IMR-90 (cell line): ENCODE results near the gene SPPL2C. TPM values are rescaled to one million over a fixed set of nuclear protein-coding genes. Genes with fewer than 3 reads are reported as not detected.

ENCODE experiments used
- ATAC-seq: fragments of 200-7000 bp; cut with Tn5 transposase; 2 replicates; pipeline ENCODE4 v1.9.1; 2020; ENCODE audit warnings: low read depth, mild to moderate bottlenecking, moderate library complexity
- BruUV-seq: library from RNA; stranded (reverse); fragments of 400-500 nt; replicated peaks from 2 replicates; lab custom pipeline; 2021; lab: Mats Ljungman, UMichigan
- CTCF ChIA-PET: fragments of 300-600 bp; formaldehyde crosslinking; extraction: SDS; loops from one replicate; lab custom pipeline; 2021; ENCODE audit warnings: antibody characterized with exemption; lab: Yijun Ruan, JAX
- POLR2A ChIA-PET: fragments of 300-600 bp; sonication (Branson Sonifier 250); formaldehyde crosslinking; loops from one replicate; lab custom pipeline; 2022; ENCODE audit warnings: antibody characterized with exemption; ENCODE audit not compliant: unreplicated experiment; lab: Charles Lee
- DNase-seq: peaks from one replicate; pipeline ENCODE4 v3.0.0; 2013
- H2AFZ ChIP-seq: replicated peaks from 2 replicates; pipeline ENCODE3; 2013; ENCODE audit warnings: low read length, mild to moderate bottlenecking; ENCODE audit not compliant: poor library complexity
- H2AK5ac ChIP-seq: 2 replicates; pipeline ENCODE4 v1.6.1; 2013; ENCODE audit warnings: low read depth, low read length, inconsistent platforms
- H2AK9ac ChIP-seq: replicated peaks from 2 replicates; pipeline ENCODE3; 2013; ENCODE audit warnings: mild to moderate bottlenecking, low read depth, low read length, moderate library complexity; ENCODE audit not compliant: poor library complexity
- H2BK120ac ChIP-seq: 2 replicates; pipeline ENCODE4 v1.6.1; 2013; ENCODE audit warnings: low read depth, low read length, inconsistent platforms
- H2BK15ac ChIP-seq: 3 replicates; pipeline ENCODE4 v1.6.1; 2013; ENCODE audit warnings: low read depth, low read length, inconsistent platforms
- H2BK20ac ChIP-seq: 2 replicates; pipeline ENCODE4 v1.6.1; 2013; ENCODE audit warnings: low read depth, mild to moderate bottlenecking, inconsistent platforms, low read length, moderate library complexity
- H2BK5ac ChIP-seq: 2 replicates; pipeline ENCODE4 v1.6.1; 2013; ENCODE audit warnings: mild to moderate bottlenecking, low read depth, low read length, inconsistent platforms; ENCODE audit not compliant: poor library complexity, severe bottlenecking
- H3K14ac ChIP-seq: replicated peaks from 2 replicates; pipeline ENCODE4 v1.6.1; 2013; ENCODE audit warnings: low read depth, low read length, inconsistent platforms
- H3K18ac ChIP-seq: 2 replicates; pipeline ENCODE4 v1.6.1; 2013; ENCODE audit warnings: low read depth, low read length, control low read depth
- H3K23ac ChIP-seq: 2 replicates; pipeline ENCODE4 v1.6.1; 2013; ENCODE audit warnings: low read depth, low read length, inconsistent platforms
- H3K27ac ChIP-seq: 2 replicates; pipeline ENCODE4 v1.5.1; 2013; ENCODE audit warnings: mild to moderate bottlenecking, control low read depth, low read length; ENCODE audit not compliant: insufficient read depth
- H3K27me3 ChIP-seq: 2 replicates; pipeline ENCODE4 v1.6.1; 2013; ENCODE audit warnings: low read length; ENCODE audit not compliant: control insufficient read depth, insufficient read depth
- H3K36me3 ChIP-seq: 2 replicates; pipeline ENCODE4 v1.6.1; 2013; ENCODE audit warnings: low read length, mixed read lengths; ENCODE audit not compliant: control insufficient read depth, insufficient read depth
- H3K4ac ChIP-seq: 2 replicates; pipeline ENCODE4 v1.6.1; 2013; ENCODE audit warnings: low read depth, low read length, inconsistent platforms
- H3K4me1 ChIP-seq: 2 replicates; pipeline ENCODE4 v1.6.1; 2013; ENCODE audit warnings: low read length, mixed read lengths; ENCODE audit not compliant: control insufficient read depth, insufficient read depth
- H3K4me2 ChIP-seq: 2 replicates; pipeline ENCODE4 v1.6.1; 2013; ENCODE audit warnings: low read depth, mild to moderate bottlenecking, control low read depth, low read length, moderate library complexity
- H3K4me3 ChIP-seq: 2 replicates; pipeline ENCODE4 v1.5.1; 2013; ENCODE audit warnings: low read depth, mild to moderate bottlenecking, control low read depth, low read length, moderate library complexity; ENCODE audit not compliant: insufficient read depth
- H3K56ac ChIP-seq: 2 replicates; pipeline ENCODE4 v1.6.1; 2013; ENCODE audit warnings: low read length, inconsistent platforms; ENCODE audit not compliant: insufficient read depth; ENCODE audit errors: extremely low read depth
- H3K79me1 ChIP-seq, 2 experiments: 2 replicates each; pipeline ENCODE4 v1.6.1; 2013; ENCODE audit warnings: low read length in 2 of 2, inconsistent platforms in 1 of 2, low read depth in 1 of 2
- H3K9ac ChIP-seq: 2 replicates; pipeline ENCODE4 v1.6.1; 2013; ENCODE audit warnings: low read depth, low read length, control low read depth
- H3K9me1 ChIP-seq: 2 replicates; pipeline ENCODE4 v1.6.1; 2013; ENCODE audit warnings: low read length, inconsistent platforms; ENCODE audit not compliant: insufficient read depth
- H3K9me3 ChIP-seq: 2 replicates; pipeline ENCODE4 v1.6.1; 2013; ENCODE audit warnings: low read length; ENCODE audit not compliant: control insufficient read depth, insufficient read depth
- H4K20me1 ChIP-seq: 2 replicates; pipeline ENCODE4 v1.6.1; 2013; ENCODE audit warnings: low read length, inconsistent platforms; ENCODE audit not compliant: insufficient read depth
- H4K5ac ChIP-seq: 2 replicates; pipeline ENCODE4 v1.6.1; 2013; ENCODE audit warnings: mild to moderate bottlenecking, low read depth, low read length, control low read depth
- H4K8ac ChIP-seq, 2 experiments: 2 replicates each; pipeline ENCODE4 v1.6.1; 2013; ENCODE audit warnings: low read depth in 2 of 2, low read length in 2 of 2, control low read depth in 1 of 2, inconsistent platforms in 1 of 2
- H4K91ac ChIP-seq: 2 replicates; pipeline ENCODE4 v1.6.1; 2013; ENCODE audit warnings: low read depth, low read length, inconsistent platforms; ENCODE audit not compliant: insufficient read depth
- BHLHE40 ChIP-seq: fragments of 150-350 bp; IDR thresholded peaks from 2 replicates; pipeline ENCODE4 v1.6.1; 2016; ENCODE audit warnings: mild to moderate bottlenecking, low read depth, low read length
- CEBPB ChIP-seq: IDR thresholded peaks from 2 replicates; pipeline ENCODE4 v1.6.1; 2012; ENCODE audit warnings: low read depth, low read length, improper control_type of control experiment
- CHD1 ChIP-seq: IDR thresholded peaks from 2 replicates; pipeline ENCODE4 v1.6.1; 2012; ENCODE audit warnings: low read depth, low read length, improper control_type of control experiment
- FOS ChIP-seq: fragments of 150-350 bp; IDR thresholded peaks from 2 replicates; pipeline ENCODE4 v1.6.1; 2016; ENCODE audit warnings: low read depth, low read length
- MAFK ChIP-seq: IDR thresholded peaks from 2 replicates; pipeline ENCODE4 v1.6.1; 2012; ENCODE audit warnings: low read depth, low read length, improper control_type of control experiment
- MAZ ChIP-seq: IDR thresholded peaks from 2 replicates; pipeline ENCODE4 v1.6.1; 2012; ENCODE audit warnings: low read depth, mild to moderate bottlenecking, low read length, improper control_type of control experiment, moderate library complexity, borderline replicate concordance
- RFX5 ChIP-seq: IDR thresholded peaks from 2 replicates; pipeline ENCODE4 v1.8.0; 2012; ENCODE audit warnings: low read depth, mild to moderate bottlenecking, low read length, moderate library complexity
- SMC3 ChIP-seq: fragments of 150-350 bp; IDR thresholded peaks from 2 replicates; pipeline ENCODE4 v1.6.1; 2016; ENCODE audit warnings: low read depth, mild to moderate bottlenecking, antibody characterized with exemption, low read length, moderate library complexity
- WGBS, 2 experiments: methylation state at CpG; one replicate each; pipeline versions ENCODE4 v1.1.5 to v1.1.7; 2013; ENCODE audit warnings: missing lambda C conversion rate in 2 of 2; ENCODE audit not compliant: insufficient read length in 1 of 2; ENCODE audit errors: extremely low coverage in 2 of 2; 5-methylcytosine and 5-hydroxymethylcytosine counted together
- dilution Hi-C: fragments of 300-500 bp; cut with HindIII; formaldehyde crosslinking; loops from one replicate; pipeline ENCODE4 v1.14.3; 2018; ENCODE audit warnings: low sequenced_read_pairs; ENCODE audit not compliant: unreplicated experiment
- in situ Hi-C: fragments of 300-500 bp; cut with MboI; formaldehyde crosslinking; loops from 3 replicates; pipeline ENCODE4 v1.14.3; 2019; ENCODE audit warnings: low sequenced_read_pairs, inconsistent platforms, mixed read lengths
- intact Hi-C: fragments of 100-400 bp; cut with micrococcal nuclease; formaldehyde crosslinking; loops from 2 replicates; pipeline ENCODE4 v1.10.0; 2022
- polyA plus RNA-seq, 3 experiments: library from polyadenylated mRNA; depleted of rRNA; stranded (reverse); fragments of >200 nt; gene quantifications; 2 replicates each; pipeline ENCODE4 v1.2.3, GENCODE V29; 2012; ENCODE audit warnings: low replicate concordance in 1 of 3
- total RNA-seq: library from RNA; depleted of rRNA; stranded (reverse); fragments of >200 nt; gene quantifications from 2 replicates; pipeline ENCODE4 v1.2.3, GENCODE V29; 2012
- TF ChIP-seq, protein P1 (sequence below): conservative IDR thresholded peaks from 2 replicates; pipeline ENCODE4 v1.5.1; 2012; ENCODE audit warnings: mild to moderate bottlenecking, low read depth, low read length, improper control_type of control experiment

Gene SPPL2C
- total and polyA plus RNA-seq, 2 of the 4 experiments (the other 2 are of a cell fraction): not detected

DNA sequence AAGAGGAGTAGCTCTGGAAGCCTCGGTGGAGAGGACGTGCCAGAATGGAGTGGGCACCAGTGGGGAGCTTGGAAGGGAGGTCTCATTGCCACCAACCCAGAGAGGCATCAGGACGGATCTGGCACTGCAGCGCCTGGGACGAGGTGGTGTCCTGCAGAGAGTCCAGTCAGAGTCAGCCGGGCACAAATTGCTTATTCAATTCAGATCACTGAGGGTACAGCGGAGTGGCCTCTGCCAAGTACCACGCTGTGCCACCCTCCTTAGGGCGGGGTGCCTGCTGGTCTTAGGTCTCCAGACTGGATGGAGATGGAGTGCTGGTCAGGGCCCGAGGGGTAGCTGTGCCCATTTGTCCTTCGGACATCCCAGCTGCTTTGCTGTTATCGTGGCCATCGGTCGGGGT, 18.9 kb upstream of the SPPL2C start:
- POLR2A ChIA-PET: no interaction called here
- H3K36me3 ChIP-seq: no peaks in the 10 kb centered on the region
- no peak overlapping the region for H2BK5ac ChIP-seq
- H2BK120ac ChIP-seq: no peak overlapping the region
- H2AK9ac ChIP-seq: no peak overlapping the region
- H2BK20ac ChIP-seq: no peak overlapping the region
- BruUV-seq: no TSS peak
- no peak overlapping the region for H3K14ac ChIP-seq
- DNase-seq (no peak), ATAC-seq (no peak)
- H3K79me1 ChIP-seq: no peaks in the 10 kb centered on the region
- no peak overlapping the region for H4K5ac ChIP-seq
- no peak overlapping the region for H3K27ac ChIP-seq
- no peaks in the 10 kb centered on the region for H3K9me1 ChIP-seq
- H3K18ac ChIP-seq: no peak overlapping the region
- H3K9me3 ChIP-seq: no peaks in the 10 kb centered on the region
- no peak overlapping the region for H2BK15ac ChIP-seq
- no peak for TF ChIP-seq CHD1
- TF ChIP-seq RFX5: no peak
- TF ChIP-seq FOS: no peak
- no peak for TF ChIP-seq MAFK
- TF ChIP-seq, protein P1, sequence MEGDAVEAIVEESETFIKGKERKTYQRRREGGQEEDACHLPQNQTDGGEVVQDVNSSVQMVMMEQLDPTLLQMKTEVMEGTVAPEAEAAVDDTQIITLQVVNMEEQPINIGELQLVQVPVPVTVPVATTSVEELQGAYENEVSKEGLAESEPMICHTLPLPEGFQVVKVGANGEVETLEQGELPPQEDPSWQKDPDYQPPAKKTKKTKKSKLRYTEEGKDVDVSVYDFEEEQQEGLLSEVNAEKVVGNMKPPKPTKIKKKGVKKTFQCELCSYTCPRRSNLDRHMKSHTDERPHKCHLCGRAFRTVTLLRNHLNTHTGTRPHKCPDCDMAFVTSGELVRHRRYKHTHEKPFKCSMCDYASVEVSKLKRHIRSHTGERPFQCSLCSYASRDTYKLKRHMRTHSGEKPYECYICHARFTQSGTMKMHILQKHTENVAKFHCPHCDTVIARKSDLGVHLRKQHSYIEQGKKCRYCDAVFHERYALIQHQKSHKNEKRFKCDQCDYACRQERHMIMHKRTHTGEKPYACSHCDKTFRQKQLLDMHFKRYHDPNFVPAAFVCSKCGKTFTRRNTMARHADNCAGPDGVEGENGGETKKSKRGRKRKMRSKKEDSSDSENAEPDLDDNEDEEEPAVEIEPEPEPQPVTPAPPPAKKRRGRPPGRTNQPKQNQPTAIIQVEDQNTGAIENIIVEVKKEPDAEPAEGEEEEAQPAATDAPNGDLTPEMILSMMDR: no peak
- no peak for TF ChIP-seq CEBPB
- TF ChIP-seq BHLHE40: no peak
- no peak for TF ChIP-seq SMC3
- no peak for TF ChIP-seq MAZ
- H4K91ac ChIP-seq: no peak overlapping the region
- H3K56ac ChIP-seq: no peak overlapping the region
- CTCF ChIA-PET: no interaction called here
- H2AFZ ChIP-seq: no peak overlapping the region
- intact Hi-C loops (no loop called here), in situ Hi-C loops (loop anchor here (25.0 kb wide), 1 partner anchor 413 kb away; no protein-coding TSS in a partner anchor), dilution Hi-C loops (no loop called here)
- peaks cover 29% of the 10 kb centered on the region for H3K27me3 ChIP-seq
- WGBS, 2 experiments: 65% methylated on average over 13 of the region's 14 CpGs; no CpG with 5 or more reads in 1 of the 2 experiments
- no peak overlapping the region for H4K8ac ChIP-seq
- no peak overlapping the region for H3K4me2 ChIP-seq
- no peaks in the 10 kb centered on the region for H3K4me1 ChIP-seq
- no peaks in the 10 kb centered on the region for H4K20me1 ChIP-seq
- no peak overlapping the region for H3K4ac ChIP-seq
- H3K23ac ChIP-seq: no peak overlapping the region
- H3K9ac ChIP-seq: no peak overlapping the region
- H3K4me3 ChIP-seq: no peak overlapping the region
- no peak overlapping the region for H2AK5ac ChIP-seq
